ENCODE measurements around the gene BCAS3.
"Not testable (repeated sequence)": the region's sequence is repeated elsewhere in the genome, so short reads cannot be mapped to it uniquely, and the experiment has no call there.

The BCAS3 gene

GRCh38 chr17:61423967-61424649 is 746.5 kb downstream of the BCAS3 start:
- no peak for DNase-seq (ENCODE audit: low spot score)

- no peak for DNase-seq (ENCODE audit: low spot score)
These were observed 748.2 kb downstream of the BCAS3 start for GRCh38 chr17:61425682-61426481.

GRCh38 chr17:61426482-61427304 is 749.0 kb downstream of the BCAS3 start:
- DNase-seq (ENCODE audit: low spot score) = no peak

GRCh38 chr17:61427567-61427966 is 749.9 kb downstream of the BCAS3 start:
- no peak for DNase-seq (ENCODE audit: low spot score)

- DNase-seq (ENCODE audit: low spot score) = no peak
These were observed 751.6 kb downstream of the BCAS3 start for GRCh38 chr17:61429274-61429673.

GRCh38 chr17:61429831-61430230 is 752.2 kb downstream of the BCAS3 start:
- not testable (repeated sequence) for DNase-seq (ENCODE audit: low spot score)

GRCh38 chr17:61431594-61432311 is 754.1 kb downstream of the BCAS3 start:
- no peak for DNase-seq (ENCODE audit: low spot score)

GRCh38 chr17:61436273-61436672 is 758.6 kb downstream of the BCAS3 start:
- DNase-seq (ENCODE audit: low spot score) = no peak

- DNase-seq (ENCODE audit: low spot score) = no peak
These were observed 759.5 kb downstream of the BCAS3 start for GRCh38 chr17:61436995-61437704.

- no peak for DNase-seq (ENCODE audit: low spot score)
These were observed 763.0 kb downstream of the BCAS3 start for GRCh38 chr17:61440697-61441096.

- DNase-seq (ENCODE audit: low spot score) = not testable (repeated sequence)
These were observed 763.9 kb downstream of the BCAS3 start for GRCh38 chr17:61441507-61441906.

GRCh38 chr17:61442136-61442775 is 764.6 kb downstream of the BCAS3 start:
- DNase-seq (ENCODE audit: low spot score) = no peak
